Esophagus mucosa (tissue), 1 donor: Measurements from ENCODE around the gene OLIG2. TPM values are rescaled to one million over a fixed set of nuclear protein-coding genes. Genes with fewer than 3 reads are reported as not detected.

Source experiments
- ATAC-seq: fragments of 200-7000 bp; cut with Tn5 transposase; one replicate; pipeline ENCODE4 v1.9.1; 2020
- total RNA-seq: library from RNA; stranded (reverse); gene quantifications from one replicate; pipeline ENCODE4 v1.2.4, GENCODE V29; 2023
- donor health status: DM: yes; HTN: yes; CAD: no.

Gene OLIG2
- total RNA-seq, 1 donor from 2014 or later, result not detected

DNA sequence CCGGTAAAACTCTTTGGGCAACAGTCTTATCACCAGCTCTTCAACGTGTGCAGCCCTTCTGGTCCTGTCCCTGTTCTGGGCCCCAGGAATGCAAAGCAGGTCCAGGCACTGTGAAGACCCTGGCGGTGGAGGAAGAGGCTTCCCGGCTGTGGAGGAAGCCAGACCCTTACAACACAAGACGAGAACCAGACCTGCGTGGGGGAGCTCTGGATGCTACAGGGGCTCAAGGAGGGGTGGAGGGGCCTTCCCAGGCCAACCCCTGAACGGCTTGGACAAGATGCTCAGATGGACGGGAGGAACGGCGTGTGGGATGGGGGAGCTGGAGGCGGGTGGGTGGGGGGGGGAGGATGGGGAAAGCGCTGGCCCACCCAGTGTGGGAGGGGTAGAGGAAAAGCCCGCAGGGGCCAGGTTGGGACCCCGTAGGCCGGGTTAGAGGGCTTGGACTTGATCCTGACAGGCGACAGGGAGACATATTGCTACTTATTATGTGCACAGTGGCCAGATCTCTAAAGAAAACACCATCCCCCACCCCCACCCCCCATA lies 5.1 kb upstream of the OLIG2 start:
- ATAC-seq, result no peak

DNA sequence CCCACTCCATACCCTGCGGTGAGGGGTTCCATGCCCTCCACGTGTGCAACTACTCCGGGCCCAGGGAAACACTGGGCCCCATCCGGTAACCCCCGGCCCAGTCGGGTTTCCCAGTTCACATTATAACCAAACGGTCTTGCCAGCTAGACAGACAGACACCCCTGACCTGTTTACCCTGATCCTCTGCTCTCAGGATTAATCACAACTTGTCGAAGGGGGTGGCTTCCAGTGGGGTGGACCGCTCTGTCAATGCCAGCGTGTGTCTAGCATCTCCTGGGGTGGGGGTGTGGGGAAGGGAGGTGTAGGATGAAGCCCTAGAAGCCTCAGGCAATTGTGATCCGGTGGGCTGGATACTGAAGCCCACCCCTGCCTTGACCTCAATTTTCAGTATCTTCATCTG lies 4.6 kb upstream of the OLIG2 start:
- no peak for ATAC-seq

DNA sequence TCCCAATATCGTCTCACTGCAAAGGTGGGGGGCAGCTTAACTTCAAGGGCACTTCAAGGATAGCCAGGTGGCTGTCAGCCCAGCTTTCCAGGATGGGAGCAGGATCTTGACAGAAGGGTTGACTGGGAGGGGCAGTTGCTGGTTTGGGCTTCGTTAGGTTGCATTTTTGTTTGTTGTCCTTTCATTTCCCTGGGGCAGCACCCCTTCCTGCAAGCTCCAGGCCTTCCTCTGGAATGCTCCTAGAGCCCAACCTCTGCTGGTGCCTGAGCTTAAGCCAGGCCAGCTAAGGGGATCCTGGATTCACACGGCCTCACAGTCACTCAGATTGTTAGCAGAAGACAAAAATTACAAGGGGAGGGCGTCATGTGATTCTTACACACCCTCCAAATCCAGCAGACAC lies 4.1 kb upstream of the OLIG2 start:
- ATAC-seq, result no peak

DNA sequence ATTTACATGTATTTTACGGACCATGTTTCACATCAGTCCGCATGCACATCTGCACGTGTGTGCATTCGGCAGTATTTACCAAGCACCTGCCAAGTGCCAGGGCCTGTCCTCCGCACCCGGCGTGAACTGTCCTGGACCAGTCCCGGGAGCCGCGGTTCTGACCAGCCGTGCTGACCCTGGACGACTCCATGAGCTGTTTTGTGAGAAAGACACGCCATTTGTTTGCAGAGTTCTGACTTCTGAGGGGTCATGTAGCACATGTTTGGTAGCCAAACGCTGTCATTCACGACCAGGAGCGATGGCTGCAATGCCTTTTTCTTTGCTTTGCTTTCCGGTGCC lies 3.3 kb upstream of the OLIG2 start:
- no peak for ATAC-seq

DNA sequence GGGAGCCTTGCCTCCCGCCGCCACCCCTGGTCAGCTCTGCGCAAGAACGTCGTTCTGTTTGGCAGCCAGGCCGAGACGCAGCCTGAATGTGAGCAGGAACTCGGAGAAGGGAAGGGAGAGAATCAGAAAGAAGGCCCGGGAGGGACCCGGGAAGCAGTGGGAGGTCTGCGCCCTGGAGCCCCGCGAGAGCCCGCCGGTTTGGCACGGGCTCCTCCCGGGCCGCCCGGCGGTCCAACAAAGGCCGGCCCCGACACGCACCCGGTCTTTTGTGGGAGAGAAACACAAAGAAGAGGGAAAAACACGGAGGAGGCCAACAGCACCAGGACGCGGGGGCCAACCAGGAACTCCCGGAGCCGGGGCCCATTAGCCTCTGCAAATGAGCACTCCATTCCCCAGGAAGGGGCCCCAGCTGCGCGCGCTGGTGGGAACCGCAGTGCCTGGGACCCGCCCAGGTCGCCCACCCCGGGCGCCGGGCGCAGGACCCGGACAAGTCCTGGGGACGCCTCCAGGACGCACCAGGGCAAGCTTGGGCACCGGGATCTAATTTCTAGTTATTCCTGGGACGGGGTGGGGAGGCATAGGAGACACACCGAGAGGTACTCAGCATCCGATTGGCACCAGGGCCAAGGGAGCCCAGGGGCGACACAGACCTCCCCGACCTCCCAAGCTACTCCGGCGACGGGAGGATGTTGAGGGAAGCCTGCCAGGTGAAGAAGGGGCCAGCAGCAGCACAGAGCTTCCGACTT lies 2.7 kb upstream of the OLIG2 start:
- no peak for ATAC-seq

DNA sequence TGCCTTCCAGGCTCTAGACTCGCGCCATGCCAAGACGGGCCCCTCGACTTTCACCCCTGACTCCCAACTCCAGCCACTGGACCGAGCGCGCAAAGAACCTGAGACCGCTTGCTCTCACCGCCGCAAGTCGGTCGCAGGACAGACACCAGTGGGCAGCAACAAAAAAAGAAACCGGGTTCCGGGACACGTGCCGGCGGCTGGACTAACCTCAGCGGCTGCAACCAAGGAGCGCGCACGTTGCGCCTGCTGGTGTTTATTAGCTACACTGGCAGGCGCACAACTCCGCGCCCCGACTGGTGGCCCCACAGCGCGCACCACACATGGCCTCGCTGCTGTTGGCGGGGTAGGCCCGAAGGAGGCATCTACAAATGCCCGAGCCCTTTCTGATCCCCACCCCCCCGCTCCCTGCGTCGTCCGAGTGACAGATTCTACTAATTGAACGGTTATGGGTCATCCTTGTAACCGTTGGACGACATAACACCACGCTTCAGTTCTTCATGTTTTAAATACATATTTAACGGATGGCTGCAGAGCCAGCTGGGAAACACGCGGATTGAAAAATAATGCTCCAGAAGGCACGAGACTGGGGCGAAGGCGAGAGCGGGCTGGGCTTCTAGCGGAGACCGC lies 2.0 kb upstream of the OLIG2 start:
- ATAC-seq, result no peak

DNA sequence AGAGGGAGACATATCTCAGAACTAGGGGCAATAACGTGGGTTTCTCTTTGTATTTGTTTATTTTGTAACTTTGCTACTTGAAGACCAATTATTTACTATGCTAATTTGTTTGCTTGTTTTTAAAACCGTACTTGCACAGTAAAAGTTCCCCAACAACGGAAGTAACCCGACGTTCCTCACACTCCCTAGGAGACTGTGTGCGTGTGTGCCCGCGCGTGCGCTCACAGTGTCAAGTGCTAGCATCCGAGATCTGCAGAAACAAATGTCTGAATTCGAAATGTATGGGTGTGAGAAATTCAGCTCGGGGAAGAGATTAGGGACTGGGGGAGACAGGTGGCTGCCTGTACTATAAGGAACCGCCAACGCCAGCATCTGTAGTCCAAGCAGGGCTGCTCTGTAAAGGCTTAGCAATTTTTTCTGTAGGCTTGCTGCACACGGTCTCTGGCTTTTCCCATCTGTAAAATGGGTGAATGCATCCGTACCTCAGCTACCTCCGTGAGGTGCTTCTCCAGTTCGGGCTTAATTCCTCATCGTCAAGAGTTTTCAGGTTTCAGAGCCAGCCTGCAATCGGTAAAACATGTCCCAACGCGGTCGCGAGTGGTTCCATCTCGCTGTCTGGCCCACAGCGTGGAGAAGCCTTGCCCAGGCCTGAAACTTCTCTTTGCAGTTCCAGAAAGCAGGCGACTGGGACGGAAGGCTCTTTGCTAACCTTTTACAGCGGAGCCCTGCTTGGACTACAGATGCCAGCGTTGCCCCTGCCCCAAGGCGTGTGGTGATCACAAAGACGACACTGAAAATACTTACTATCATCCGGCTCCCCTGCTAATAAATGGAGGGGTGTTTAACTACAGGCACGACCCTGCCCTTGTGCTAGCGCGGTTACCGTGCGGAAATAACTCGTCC lies 1.3 kb upstream of the OLIG2 start:
- ATAC-seq, result no peak

DNA sequence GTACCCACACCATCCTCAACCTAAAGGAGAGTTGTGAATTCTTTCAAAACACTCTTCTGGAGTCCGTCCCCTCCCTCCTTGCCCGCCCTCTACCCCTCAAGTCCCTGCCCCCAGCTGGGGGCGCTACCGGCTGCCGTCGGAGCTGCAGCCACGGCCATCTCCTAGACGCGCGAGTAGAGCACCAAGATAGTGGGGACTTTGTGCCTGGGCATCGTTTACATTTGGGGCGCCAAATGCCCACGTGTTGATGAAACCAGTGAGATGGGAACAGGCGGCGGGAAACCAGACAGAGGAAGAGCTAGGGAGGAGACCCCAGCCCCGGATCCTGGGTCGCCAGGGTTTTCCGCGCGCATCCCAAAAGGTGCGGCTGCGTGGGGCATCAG lies 638 bp upstream of the OLIG2 start:
- no peak for ATAC-seq

DNA sequence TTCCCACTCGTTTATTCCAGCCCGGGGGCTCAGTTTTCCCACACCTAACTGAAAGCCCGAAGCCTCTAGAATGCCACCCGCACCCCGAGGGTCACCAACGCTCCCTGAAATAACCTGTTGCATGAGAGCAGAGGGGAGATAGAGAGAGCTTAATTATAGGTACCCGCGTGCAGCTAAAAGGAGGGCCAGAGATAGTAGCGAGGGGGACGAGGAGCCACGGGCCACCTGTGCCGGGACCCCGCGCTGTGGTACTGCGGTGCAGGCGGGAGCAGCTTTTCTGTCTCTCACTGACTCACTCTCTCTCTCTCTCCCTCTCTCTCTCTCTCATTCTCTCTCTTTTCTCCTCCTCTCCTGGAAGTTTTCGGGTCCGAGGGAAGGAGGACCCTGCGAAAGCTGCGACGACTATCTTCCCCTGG lies 716 bp downstream of the OLIG2 start:
- ATAC-seq, result no peak

DNA sequence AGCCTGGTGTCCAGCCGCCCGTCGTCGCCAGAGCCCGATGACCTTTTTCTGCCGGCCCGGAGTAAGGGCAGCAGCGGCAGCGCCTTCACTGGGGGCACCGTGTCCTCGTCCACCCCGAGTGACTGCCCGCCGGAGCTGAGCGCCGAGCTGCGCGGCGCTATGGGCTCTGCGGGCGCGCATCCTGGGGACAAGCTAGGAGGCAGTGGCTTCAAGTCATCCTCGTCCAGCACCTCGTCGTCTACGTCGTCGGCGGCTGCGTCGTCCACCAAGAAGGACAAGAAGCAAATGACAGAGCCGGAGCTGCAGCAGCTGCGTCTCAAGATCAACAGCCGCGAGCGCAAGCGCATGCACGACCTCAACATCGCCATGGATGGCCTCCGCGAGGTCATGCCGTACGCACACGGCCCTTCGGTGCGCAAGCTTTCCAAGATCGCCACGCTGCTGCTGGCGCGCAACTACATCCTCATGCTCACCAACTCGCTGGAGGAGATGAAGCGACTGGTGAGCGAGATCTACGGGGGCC lies 1.2 kb downstream of the OLIG2 start:
- no peak for ATAC-seq

DNA sequence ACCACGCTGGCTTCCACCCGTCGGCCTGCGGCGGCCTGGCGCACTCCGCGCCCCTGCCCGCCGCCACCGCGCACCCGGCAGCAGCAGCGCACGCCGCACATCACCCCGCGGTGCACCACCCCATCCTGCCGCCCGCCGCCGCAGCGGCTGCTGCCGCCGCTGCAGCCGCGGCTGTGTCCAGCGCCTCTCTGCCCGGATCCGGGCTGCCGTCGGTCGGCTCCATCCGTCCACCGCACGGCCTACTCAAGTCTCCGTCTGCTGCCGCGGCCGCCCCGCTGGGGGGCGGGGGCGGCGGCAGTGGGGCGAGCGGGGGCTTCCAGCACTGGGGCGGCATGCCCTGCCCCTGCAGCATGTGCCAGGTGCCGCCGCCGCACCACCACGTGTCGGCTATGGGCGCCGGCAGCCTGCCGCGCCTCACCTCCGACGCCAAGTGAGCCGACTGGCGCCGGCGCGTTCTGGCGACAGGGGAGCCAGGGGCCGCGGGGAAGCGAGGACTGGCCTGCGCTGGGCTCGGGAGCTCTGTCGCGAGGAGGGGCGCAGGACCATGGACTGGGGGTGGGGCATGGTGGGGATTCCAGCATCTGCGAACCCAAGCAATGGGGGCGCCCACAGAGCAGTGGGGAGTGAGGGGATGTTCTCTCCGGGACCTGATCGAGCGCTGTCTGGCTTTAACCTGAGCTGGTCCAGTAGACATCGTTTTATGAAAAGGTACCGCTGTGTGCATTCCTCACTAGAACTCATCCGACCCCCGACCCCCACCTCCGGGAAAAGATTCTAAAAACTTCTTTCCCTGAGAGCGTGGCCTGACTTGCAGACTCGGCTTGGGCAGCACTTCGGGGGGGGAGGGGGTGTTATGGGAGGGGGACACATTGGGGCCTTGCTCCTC lies 1.9 kb downstream of the OLIG2 start:
- no peak for ATAC-seq

DNA sequence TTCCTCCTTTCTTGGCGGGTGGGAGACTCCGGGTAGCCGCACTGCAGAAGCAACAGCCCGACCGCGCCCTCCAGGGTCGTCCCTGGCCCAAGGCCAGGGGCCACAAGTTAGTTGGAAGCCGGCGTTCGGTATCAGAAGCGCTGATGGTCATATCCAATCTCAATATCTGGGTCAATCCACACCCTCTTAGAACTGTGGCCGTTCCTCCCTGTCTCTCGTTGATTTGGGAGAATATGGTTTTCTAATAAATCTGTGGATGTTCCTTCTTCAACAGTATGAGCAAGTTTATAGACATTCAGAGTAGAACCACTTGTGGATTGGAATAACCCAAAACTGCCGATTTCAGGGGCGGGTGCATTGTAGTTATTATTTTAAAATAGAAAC lies 2.5 kb downstream of the OLIG2 start:
- ATAC-seq, result no peak

DNA sequence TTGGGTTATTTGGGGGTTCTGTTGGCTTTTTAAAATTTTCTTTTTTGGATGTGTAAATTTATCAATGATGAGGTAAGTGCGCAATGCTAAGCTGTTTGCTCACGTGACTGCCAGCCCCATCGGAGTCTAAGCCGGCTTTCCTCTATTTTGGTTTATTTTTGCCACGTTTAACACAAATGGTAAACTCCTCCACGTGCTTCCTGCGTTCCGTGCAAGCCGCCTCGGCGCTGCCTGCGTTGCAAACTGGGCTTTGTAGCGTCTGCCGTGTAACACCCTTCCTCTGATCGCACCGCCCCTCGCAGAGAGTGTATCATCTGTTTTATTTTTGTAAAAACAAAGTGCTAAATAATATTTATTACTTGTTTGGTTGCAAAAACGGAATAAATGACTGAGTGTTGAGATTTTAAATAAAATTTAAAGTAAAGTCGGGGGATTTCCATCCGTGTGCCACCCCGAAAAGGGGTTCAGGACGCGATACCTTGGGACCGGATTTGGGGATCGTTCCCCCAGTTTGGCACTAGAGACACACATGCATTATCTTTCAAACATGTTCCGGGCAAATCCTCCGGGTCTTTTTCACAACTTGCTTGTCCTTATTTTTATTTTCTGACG lies 3.1 kb downstream of the OLIG2 start:
- no peak for ATAC-seq

DNA sequence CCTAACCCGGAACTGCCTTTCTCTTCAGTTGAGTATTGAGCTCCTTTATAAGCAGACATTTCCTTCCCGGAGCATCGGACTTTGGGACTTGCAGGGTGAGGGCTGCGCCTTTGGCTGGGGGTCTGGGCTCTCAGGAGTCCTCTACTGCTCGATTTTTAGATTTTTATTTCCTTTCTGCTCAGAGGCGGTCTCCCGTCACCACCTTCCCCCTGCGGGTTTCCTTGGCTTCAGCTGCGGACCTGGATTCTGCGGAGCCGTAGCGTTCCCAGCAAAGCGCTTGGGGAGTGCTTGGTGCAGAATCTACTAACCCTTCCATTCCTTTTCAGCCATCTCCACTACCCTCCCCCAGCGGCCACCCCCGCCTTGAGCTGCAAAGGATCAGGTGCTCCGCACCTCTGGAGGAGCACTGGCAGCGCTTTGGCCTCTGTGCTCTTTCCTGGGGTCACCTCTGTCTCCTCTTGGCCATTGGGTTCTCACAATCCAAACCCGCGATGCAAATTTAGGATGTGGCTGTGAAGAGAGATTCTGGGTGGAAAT lies 3.7 kb downstream of the OLIG2 start:
- ATAC-seq, result no peak

DNA sequence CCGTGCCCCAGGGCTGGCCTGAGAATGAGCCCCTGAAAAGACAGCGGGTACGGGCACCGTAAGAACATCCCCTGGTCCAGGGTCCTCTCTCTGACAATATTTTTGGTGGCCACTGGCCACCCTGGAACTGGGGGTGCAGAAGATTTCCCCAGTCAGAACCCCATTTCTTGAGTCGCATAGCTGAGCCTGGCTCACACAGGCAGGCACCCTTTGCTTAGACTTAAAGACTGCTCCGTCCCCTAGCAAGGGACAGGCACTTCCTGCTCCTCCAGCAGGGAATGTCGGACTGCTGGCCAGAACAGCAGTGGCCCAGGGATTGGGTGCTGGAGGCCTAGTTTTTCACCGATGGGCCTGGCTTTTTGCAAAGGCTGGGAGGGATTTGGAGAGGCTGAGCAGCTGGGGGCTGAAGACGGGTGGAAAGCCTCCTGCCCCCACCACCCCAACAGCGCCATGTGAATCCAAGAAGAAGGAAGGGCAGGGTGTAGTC lies 4.3 kb downstream of the OLIG2 start:
- ATAC-seq, result no peak

DNA sequence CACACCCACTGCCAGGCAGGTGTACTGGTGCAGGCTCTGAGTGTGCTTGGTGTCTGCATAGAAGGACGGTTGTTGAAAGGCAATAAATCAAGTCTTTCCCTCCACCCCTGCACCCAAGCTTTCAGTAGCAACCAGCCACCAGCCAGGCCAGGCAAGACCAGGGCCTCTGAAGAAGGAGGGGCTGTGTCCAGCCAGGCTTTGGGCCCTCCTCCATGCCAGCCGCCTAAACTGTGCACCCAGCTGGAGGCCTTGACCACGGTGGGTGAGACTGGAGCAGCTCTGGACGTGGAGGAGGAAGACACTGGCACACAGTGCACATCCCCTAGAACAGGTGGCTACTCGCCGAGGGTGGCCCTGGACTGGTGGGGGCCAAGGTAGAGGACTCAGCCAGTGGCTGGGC lies 4.9 kb downstream of the OLIG2 start:
- ATAC-seq, result no peak

DNA sequence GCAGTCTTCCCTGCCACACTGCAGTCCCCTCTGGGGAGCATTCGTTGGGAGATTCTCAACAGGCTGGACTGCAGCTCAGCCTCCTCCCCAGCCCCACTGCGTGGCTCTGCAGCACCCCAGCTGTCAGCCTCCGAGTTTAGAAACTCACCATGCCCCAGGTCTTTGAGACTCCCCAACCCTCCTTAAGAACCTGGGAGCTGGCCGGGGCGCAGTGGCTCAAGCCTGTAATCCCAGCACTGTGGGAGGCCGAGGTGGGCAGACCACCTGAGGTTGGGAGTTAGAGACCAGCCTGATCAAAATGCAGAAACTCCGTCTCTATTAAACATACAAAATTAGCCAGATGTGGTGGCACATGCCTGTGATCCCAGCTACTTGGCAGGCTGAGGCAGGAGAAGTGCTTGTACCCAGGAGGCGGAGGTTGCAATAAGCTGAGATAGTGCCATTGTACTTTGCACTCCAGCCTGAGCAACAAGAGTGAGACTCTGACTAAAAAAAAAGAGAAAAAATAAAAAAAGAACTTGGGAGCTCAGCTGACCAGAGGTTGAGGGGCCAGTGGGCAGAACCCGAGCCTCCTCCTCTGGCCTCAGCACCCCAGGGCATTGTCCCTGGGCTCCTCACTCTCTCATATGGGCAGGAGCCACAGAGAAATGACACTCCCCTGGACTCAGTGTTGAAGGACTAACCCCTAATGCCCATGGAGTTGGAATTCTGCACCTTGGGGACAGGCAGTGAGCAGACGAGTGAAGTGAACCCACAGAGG lies 5.6 kb downstream of the OLIG2 start:
- no peak for ATAC-seq

DNA sequence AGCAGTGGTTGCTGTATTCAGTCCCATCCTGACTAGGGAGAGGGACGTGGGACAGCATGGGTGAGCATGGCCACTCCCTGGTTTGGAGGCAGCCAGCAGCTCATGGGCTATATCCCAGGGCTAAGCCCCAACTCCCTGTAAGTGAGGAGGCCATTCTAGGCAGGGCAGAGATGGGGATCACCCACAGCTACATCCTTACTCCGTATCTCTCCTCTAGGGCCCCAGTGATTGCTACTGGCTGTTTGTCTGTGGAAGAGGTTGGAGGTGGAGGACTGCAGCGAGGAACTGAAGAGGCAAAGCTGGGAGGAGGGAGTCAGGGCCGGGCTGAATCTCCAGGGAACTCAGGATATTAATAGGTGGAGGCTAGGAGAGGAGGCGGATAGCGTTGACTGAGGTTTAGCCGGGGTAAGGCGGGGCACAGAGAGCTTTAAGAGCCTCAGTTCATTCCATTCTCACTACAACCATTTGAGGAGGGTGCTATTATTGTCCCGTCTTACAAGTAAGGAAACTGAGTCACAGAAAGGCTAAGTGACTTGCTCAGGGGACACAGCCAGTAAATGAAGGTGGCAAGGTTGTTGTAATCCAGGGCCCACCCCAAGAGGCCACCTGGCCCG lies 6.8 kb downstream of the OLIG2 start:
- ATAC-seq, result no peak

DNA sequence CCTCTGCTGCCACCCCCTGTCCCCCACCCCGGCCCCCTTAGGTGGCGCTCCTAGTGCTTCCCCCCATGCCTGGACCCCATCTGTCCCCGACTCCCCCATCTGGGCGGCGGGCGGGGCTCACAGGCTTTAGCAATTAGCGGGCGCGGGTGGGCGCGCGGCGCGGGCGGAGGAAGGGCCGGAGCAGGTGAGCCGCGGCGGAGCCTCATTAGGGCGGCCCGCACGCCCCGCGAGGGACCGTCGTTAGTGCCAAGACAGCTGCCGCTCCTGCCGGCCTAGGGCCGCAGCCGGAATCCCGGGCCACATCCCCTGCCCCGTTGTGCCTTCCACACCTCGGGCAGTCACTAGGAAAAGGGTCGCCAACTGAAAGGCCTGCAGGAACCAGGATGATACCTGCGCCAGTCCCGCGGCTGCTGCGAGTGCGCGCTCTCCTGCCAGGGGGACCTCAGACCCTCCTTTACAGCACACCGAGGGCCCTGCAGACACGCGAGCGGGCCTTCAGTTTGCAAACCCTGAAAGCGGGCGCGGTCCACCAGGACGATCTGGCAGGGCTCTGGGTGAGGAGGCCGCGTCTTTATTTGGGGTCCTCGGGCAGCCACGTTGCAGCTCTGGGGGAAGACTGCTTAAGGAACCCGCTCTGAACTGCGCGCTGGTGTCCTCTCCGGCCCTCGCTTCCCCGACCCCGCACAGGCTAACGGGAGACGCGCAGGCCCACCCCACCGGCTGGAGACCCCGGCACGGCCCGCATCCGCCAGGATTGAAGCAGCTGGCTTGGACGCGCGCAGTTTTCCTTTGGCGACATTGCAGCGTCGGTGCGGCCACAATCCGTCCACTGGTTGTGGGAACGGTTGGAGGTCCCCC lies 7.6 kb downstream of the OLIG2 start:
- no peak for ATAC-seq
